ENCODE data around the gene GABRG3.
A peak's percentile ranks its signal among the peaks of the same experiment; 100 is the strongest.

The GABRG3 gene

DNA sequence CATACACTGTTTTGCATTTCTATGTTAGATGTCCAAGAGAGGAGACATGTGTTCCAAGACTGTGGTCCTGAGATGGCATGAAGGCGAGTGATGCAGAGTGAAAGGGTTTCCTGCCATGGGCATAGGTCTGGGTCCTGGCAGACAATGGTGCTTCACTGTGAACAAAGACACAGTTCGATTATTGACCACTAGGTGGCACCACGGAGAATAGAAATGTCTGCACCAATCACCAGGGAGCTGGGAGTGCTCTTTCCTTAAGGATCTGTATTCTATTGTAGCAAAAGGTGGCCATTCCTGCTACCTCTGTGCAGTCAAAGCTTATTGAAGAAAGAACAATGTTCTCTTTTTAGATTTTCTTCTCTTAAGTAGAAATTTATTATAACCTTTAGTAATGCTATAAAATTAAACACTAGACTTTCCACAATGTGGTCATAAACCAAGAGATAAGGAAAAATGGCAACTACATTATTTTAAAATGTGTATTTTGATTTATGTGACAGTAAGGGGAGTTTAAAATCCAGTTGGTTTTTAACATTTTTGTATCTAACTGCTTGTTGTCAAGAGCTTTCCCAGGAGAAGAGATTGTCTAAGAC is 88.7 kb downstream of the GABRG3 start:
- H4K20me1 ChIP-seq (ENCODE audit: low read depth, low read length) = no peaks in the 10 kb centered on the region
- no peaks in the 10 kb centered on the region for H3K79me2 ChIP-seq (ENCODE audit: insufficient read depth, low read length)
- no peaks in the 10 kb centered on the region for H3K9me3 ChIP-seq (ENCODE audit: insufficient read depth, low read length)
- no peak for TF ChIP-seq EZH2phosphoT487 (conservative IDR thresholded peaks at IDR 0.05; ENCODE audit: low read length)
- TF ChIP-seq, protein P1, sequence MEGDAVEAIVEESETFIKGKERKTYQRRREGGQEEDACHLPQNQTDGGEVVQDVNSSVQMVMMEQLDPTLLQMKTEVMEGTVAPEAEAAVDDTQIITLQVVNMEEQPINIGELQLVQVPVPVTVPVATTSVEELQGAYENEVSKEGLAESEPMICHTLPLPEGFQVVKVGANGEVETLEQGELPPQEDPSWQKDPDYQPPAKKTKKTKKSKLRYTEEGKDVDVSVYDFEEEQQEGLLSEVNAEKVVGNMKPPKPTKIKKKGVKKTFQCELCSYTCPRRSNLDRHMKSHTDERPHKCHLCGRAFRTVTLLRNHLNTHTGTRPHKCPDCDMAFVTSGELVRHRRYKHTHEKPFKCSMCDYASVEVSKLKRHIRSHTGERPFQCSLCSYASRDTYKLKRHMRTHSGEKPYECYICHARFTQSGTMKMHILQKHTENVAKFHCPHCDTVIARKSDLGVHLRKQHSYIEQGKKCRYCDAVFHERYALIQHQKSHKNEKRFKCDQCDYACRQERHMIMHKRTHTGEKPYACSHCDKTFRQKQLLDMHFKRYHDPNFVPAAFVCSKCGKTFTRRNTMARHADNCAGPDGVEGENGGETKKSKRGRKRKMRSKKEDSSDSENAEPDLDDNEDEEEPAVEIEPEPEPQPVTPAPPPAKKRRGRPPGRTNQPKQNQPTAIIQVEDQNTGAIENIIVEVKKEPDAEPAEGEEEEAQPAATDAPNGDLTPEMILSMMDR (IDR thresholded peaks at IDR 0.05; ENCODE audit: insufficient read depth, low read length, poor library complexity, severe bottlenecking) = peak; percentile 55
- H3K4me2 ChIP-seq (ENCODE audit: low read depth, low read length, poor library complexity, severe bottlenecking) = no peak overlapping the region
- no peaks in the 10 kb centered on the region for H3F3A ChIP-seq (ENCODE audit: insufficient read depth)
- no peaks in the 10 kb centered on the region for H3K27me3 ChIP-seq (ENCODE audit: low read length)
- no peak overlapping the region for H3K9ac ChIP-seq (ENCODE audit: low read length)
- no peaks in the 10 kb centered on the region for H3K9me2 ChIP-seq (replicated peaks; ENCODE audit: insufficient read depth, low read length)
- H3K36me3 ChIP-seq (ENCODE audit: low read length) = no peaks in the 10 kb centered on the region
- H2AFZ ChIP-seq (ENCODE audit: low read depth, low read length, severe bottlenecking) = no peak overlapping the region
- no peak overlapping the region for H3K27ac ChIP-seq (ENCODE audit: low read depth, low read length)
- H3K4me3 ChIP-seq (ENCODE audit: insufficient read depth, low read length, poor library complexity, severe bottlenecking) = no peak overlapping the region

DNA sequence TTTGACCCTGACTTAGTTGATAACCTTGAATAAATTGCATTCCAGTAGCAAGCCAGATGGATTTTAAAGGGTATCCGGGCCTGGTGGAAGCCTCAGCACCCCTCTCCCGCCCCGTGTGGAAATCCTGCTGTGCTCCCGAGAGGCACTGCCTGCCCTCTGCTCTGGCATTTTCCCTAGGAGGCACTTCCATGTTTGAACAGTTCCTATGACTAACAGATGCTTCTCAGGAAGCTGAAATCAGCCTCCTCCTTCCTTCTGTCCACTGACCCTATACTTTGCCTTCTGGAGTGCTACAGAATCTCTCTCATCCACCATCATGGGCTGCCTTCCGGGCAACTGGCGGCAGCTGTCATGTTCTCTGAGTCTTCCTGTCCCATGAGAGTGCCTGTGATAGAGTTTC is 90.8 kb downstream of the GABRG3 start:
- H3K4me2 ChIP-seq (ENCODE audit: low read depth, low read length, poor library complexity, severe bottlenecking) = no peak overlapping the region
- TF ChIP-seq EZH2phosphoT487 (conservative IDR thresholded peaks at IDR 0.05; ENCODE audit: low read length) = no peak
- TF ChIP-seq, protein P1 (IDR thresholded peaks at IDR 0.05; ENCODE audit: insufficient read depth, low read length, poor library complexity, severe bottlenecking) = no peak
- H2AFZ ChIP-seq (ENCODE audit: low read depth, low read length, severe bottlenecking) = no peak overlapping the region
- no peaks in the 10 kb centered on the region for H3K9me2 ChIP-seq (replicated peaks; ENCODE audit: insufficient read depth, low read length)
- H4K20me1 ChIP-seq (ENCODE audit: low read depth, low read length) = no peaks in the 10 kb centered on the region
- H3K9me3 ChIP-seq (ENCODE audit: insufficient read depth, low read length) = no peaks in the 10 kb centered on the region
- no peaks in the 10 kb centered on the region for H3K36me3 ChIP-seq (ENCODE audit: low read length)
- H3K27me3 ChIP-seq (ENCODE audit: low read length) = no peaks in the 10 kb centered on the region
- no peak overlapping the region for H3K4me3 ChIP-seq (ENCODE audit: insufficient read depth, low read length, poor library complexity, severe bottlenecking)
- no peak overlapping the region for H3K27ac ChIP-seq (ENCODE audit: low read depth, low read length)
- no peak overlapping the region for H3K9ac ChIP-seq (ENCODE audit: low read length)
- H3K79me2 ChIP-seq (ENCODE audit: insufficient read depth, low read length) = no peaks in the 10 kb centered on the region
- H3F3A ChIP-seq (ENCODE audit: insufficient read depth) = no peaks in the 10 kb centered on the region

DNA sequence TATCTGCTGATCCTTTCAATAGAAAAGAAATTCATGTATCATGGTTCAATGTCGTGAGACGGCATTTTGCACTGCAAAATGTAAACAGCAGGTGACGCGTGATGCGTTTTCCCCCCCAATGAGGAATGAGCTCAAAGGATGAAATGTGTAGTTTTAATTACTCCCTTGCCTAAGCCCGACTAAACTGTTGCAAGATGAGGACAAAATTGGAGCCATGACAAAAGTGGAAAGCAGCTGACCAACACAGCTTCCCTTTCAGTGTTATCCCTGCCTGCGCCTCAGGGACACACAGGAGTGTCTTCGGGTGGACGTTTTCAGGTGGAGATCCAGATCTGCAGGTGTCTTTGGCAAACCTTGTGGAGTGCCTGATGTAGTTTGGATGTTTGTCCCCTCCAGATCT is 92.0 kb downstream of the GABRG3 start:
- Histone ChIP-seq H3K9ac (ENCODE audit: low read length) (no peak overlapping the region), H3K27ac (ENCODE audit: low read depth, low read length) (no peak overlapping the region), H3K27me3 (ENCODE audit: low read length) (no peaks in the 10 kb centered on the region), H3K36me3 (ENCODE audit: low read length) (no peaks in the 10 kb centered on the region), H3K9me3 (ENCODE audit: insufficient read depth, low read length) (no peaks in the 10 kb centered on the region), H3K9me2 (replicated peaks; ENCODE audit: insufficient read depth, low read length) (no peaks in the 10 kb centered on the region), H3K4me3 (ENCODE audit: insufficient read depth, low read length, poor library complexity, severe bottlenecking) (no peak overlapping the region), H3K4me2 (ENCODE audit: low read depth, low read length, poor library complexity, severe bottlenecking) (no peak overlapping the region), H2AFZ (ENCODE audit: low read depth, low read length, severe bottlenecking) (no peak overlapping the region), H3F3A (ENCODE audit: insufficient read depth) (no peaks in the 10 kb centered on the region), H4K20me1 (ENCODE audit: low read depth, low read length) (no peaks in the 10 kb centered on the region), H3K79me2 (ENCODE audit: insufficient read depth, low read length) (no peaks in the 10 kb centered on the region)
- no peak for TF ChIP-seq EZH2phosphoT487 (conservative IDR thresholded peaks at IDR 0.05; ENCODE audit: low read length)
- TF ChIP-seq, protein P1 (IDR thresholded peaks at IDR 0.05; ENCODE audit: insufficient read depth, low read length, poor library complexity, severe bottlenecking) = no peak
